ENCODE results near the gene CAV1.
"Not testable (repeated sequence)": the region's sequence is repeated elsewhere in the genome, so short reads cannot be mapped to it uniquely, and the experiment has no call there.

The CAV1 gene

GRCh38 chr7:116585392-116585791 is 60.6 kb downstream of the CAV1 start:
- H3K4me3 ChIP-seq (replicated peaks; ENCODE audit: low read depth, low read length) = no peak overlapping the region
- no peak for DNase-seq (ENCODE audit: extremely low read depth, low read depth)
- TF ChIP-seq CTCF (IDR thresholded peaks at IDR 0.05; ENCODE audit: low read depth, low read length, missing control alignments) = no peak

- no peak for TF ChIP-seq CTCF (IDR thresholded peaks at IDR 0.05; ENCODE audit: low read depth, low read length, missing control alignments)
- DNase-seq (ENCODE audit: extremely low read depth, low read depth) = no peak
- no peak overlapping the region for H3K4me3 ChIP-seq (replicated peaks; ENCODE audit: low read depth, low read length)
Measured at GRCh38 chr7:116585967-116586366, 61.1 kb downstream of the CAV1 start.

DNA sequence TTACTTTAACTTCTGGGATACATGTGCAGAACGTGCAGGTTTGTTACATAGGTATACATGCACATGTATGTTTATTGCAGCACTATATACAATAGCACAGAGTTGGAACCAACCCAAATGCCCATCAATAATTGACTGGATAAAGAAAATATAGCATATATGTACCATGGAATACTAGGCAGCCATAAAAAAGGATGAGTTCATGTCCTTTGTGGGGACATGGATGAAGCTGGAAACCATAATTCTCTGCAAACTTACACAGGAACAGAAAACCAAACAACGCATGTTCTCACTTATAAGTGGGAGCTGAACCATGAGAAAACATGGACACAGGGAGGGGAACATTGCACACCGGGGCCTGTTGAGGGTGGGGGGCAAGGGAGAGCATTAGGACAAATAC is 62.4 kb downstream of the CAV1 start:
- not testable (repeated sequence) for DNase-seq (ENCODE audit: extremely low read depth, low read depth); H3K4me3 ChIP-seq (replicated peaks; ENCODE audit: low read depth, low read length)

GRCh38 chr7:116588225-116588624 is 63.4 kb downstream of the CAV1 start:
- H3K4me3 ChIP-seq (replicated peaks; ENCODE audit: low read depth, low read length) = no peak overlapping the region
- DNase-seq (ENCODE audit: extremely low read depth, low read depth) = peak; percentile 73
- no peak for TF ChIP-seq CTCF (IDR thresholded peaks at IDR 0.05; ENCODE audit: low read depth, low read length, missing control alignments)

- DNase-seq (ENCODE audit: extremely low read depth, low read depth) = peak; percentile 66
- no peak overlapping the region for H3K4me3 ChIP-seq (replicated peaks; ENCODE audit: low read depth, low read length)
Measured at GRCh38 chr7:116588641-116589594, 64.1 kb downstream of the CAV1 start.

DNA sequence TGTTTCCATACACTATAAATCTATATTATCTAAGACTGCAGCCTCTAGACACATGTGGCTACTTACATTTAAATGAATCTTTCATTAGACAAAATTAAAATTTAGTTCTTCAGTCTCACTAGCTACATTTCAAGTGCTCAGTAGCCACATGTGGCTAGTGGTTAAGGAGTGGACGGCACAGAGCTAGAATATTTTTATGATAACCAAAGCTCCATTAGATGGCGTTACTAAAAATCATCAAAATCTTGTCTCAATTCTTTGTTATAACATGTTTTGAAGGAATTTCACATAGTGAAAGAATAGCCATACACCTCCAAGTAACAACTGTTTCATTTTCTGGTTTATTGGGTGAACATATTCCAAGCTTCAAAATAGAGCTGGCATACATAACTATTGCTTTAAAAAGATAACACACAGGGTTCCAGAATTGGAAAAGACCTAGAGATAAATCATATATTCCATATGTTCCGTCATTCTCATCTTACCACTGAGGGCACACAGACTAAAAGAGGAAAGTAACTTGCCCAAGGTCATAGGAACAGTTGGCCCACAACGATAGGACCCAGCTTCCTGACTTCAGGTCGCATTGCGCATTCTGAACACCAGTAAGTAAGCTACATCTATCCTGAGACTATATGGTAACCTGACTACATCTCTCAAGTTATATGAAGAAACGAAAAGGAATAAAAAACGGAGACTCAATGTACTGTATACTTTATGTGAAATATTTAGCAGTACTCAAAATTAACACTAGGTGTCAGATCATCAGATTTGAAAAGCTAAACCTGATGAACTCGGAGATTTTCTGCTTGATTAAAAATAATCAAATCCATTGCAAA is 66.6 kb downstream of the CAV1 start:
- TF ChIP-seq CTCF (IDR thresholded peaks at IDR 0.05; ENCODE audit: low read depth, low read length, missing control alignments) = peak; percentile 41
- no peak overlapping the region for H3K4me3 ChIP-seq (replicated peaks; ENCODE audit: low read depth, low read length)
- no peak for DNase-seq (ENCODE audit: extremely low read depth, low read depth)

More at GRCh38 chr7:116588641-116589594, 64.1 kb downstream of the CAV1 start:
- no peak for TF ChIP-seq CTCF (IDR thresholded peaks at IDR 0.05; ENCODE audit: low read depth, low read length, missing control alignments)

DNA sequence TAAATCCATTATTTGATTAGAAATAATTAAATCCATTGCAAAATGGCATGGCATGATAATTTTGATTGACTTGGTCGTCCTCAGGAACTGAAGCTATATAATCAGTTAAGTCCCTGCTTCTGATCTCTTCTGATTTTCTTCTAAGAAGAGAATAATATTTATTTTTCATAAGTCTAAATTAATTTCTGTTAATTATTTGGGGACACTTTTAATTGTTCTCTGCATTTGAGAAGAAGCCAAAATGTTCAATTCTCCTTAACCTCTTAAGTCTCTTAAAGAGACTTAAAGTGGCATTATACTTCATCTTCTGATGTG is 67.2 kb downstream of the CAV1 start:
- H3K4me3 ChIP-seq (replicated peaks; ENCODE audit: low read depth, low read length) = no peak overlapping the region
- no peak for DNase-seq (ENCODE audit: extremely low read depth, low read depth)
- TF ChIP-seq CTCF (IDR thresholded peaks at IDR 0.05; ENCODE audit: low read depth, low read length, missing control alignments) = no peak

All from HFF-Myc (cell line).